ENCODE measurements around the gene SH3RF3.

Gene SH3RF3

GRCh38 chr2:109260116-109260855, 131.3 kb downstream of the SH3RF3 start:
- DNase-seq (ENCODE audit: low read depth, low spot score) = no peak

- no peak for DNase-seq (ENCODE audit: low read depth, low spot score)
Observed at GRCh38 chr2:109260886-109261700, 132.1 kb downstream of the SH3RF3 start.

- DNase-seq (ENCODE audit: low read depth, low spot score) = no peak
Observed at GRCh38 chr2:109261906-109262631, 133.1 kb downstream of the SH3RF3 start.

- no peak for DNase-seq (ENCODE audit: low read depth, low spot score)
Observed at GRCh38 chr2:109264595-109265328, 135.8 kb downstream of the SH3RF3 start.

- no peak for DNase-seq (ENCODE audit: low read depth, low spot score)
Observed at GRCh38 chr2:109265369-109265768, 136.4 kb downstream of the SH3RF3 start.

- no peak for DNase-seq (ENCODE audit: low read depth, low spot score)
Observed at GRCh38 chr2:109265953-109266352, 136.9 kb downstream of the SH3RF3 start.

GRCh38 chr2:109266496-109266895, 137.5 kb downstream of the SH3RF3 start:
- DNase-seq (ENCODE audit: low read depth, low spot score) = no peak

GRCh38 chr2:109266998-109267854, 138.2 kb downstream of the SH3RF3 start:
- DNase-seq (ENCODE audit: low read depth, low spot score) = no peak

- DNase-seq (ENCODE audit: low read depth, low spot score) = no peak
Observed at GRCh38 chr2:109268916-109269315, 139.9 kb downstream of the SH3RF3 start.

- DNase-seq (ENCODE audit: low read depth, low spot score) = no peak
Observed at GRCh38 chr2:109269706-109270504, 140.9 kb downstream of the SH3RF3 start.

GRCh38 chr2:109270505-109271312, 141.7 kb downstream of the SH3RF3 start:
- DNase-seq (ENCODE audit: low read depth, low spot score) = no peak

- no peak for DNase-seq (ENCODE audit: low read depth, low spot score)
Observed at GRCh38 chr2:109271920-109272319, 142.9 kb downstream of the SH3RF3 start.

GRCh38 chr2:109272461-109272860, 143.5 kb downstream of the SH3RF3 start:
- no peak for DNase-seq (ENCODE audit: low read depth, low spot score)

GRCh38 chr2:109275120-109276012, 146.4 kb downstream of the SH3RF3 start:
- no peak for DNase-seq (ENCODE audit: low read depth, low spot score)

- no peak for DNase-seq (ENCODE audit: low read depth, low spot score)
Observed at GRCh38 chr2:109277406-109277805, 148.4 kb downstream of the SH3RF3 start.

- no peak for DNase-seq (ENCODE audit: low read depth, low spot score)
Observed at GRCh38 chr2:109279243-109279860, 150.3 kb downstream of the SH3RF3 start.

- no peak for DNase-seq (ENCODE audit: low read depth, low spot score)
Observed at GRCh38 chr2:109280804-109281203, 151.8 kb downstream of the SH3RF3 start.
